Raji (cell line): ENCODE results near the gene ITGA1.
A peak's percentile ranks its signal among the peaks of the same experiment; 100 is the strongest.

ENCODE experiments used
- POLR2A ChIP-seq: IDR thresholded peaks from 2 replicates; pipeline ENCODE4 v1.6.1; 2011; ENCODE audit warnings: low read depth, low read length, control low read depth; ENCODE audit not compliant: insufficient read depth

Gene ITGA1

DNA sequence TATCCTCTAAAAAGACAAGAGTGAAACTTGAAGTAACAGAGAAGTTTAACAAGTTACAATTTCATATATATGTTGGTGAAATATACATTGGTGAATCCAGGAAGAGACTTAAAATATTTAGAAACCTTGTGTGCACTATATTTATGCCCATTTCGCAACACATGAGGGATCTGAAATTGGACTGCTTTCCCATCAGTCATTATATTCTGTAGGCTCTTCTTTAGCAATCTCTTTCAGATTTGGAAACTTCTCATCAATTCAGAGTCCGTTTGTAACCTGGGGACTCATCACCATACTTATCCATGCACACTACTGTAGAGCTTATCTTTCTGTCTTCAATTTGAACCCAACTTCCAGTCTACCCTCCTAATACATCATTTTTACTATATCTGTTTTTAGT is 2.1 kb downstream of the ITGA1 start:
- no peak for TF ChIP-seq POLR2A

DNA sequence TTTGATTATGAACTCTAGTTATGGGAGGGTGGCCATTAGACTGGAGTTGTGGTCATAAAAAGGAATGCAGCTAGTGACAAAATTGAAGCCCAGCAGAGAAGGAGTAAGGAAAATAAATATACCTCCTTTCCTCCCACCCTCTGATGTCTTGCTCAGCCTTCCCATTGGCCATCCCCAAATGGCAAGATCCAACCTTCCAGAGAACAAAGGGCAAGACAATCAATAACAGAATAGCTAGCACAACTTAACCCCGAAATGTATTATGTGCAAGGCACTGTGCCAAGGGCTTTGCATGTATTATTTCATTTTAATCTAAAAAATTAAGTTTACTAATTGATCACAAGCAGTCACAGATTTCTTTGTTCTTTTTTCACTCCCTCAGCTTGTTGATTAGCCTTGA is 3.6 kb downstream of the ITGA1 start:
- no peak for TF ChIP-seq POLR2A

DNA sequence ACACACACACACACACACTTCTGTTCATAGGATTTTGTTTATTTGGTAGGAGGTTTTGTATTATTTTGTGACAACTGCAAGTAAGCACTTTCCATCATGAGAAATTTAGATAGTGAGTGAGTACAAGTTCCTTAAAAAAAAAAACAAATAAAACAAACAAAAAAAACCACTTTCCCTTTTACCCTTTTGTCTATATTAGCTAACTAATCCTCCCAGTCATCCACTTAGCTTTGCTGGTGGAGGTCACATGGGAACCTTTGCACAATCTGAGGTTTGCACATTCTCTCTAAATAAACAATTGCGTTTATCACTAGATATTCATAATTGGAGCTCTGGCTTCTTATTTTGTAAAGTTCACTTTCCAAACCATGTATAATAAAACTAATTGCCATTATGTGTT is 6.8 kb downstream of the ITGA1 start:
- no peak for TF ChIP-seq POLR2A

- no peak for TF ChIP-seq POLR2A
Measured at GRCh38 chr5:52796031-52796430, 8.3 kb downstream of the ITGA1 start.

DNA sequence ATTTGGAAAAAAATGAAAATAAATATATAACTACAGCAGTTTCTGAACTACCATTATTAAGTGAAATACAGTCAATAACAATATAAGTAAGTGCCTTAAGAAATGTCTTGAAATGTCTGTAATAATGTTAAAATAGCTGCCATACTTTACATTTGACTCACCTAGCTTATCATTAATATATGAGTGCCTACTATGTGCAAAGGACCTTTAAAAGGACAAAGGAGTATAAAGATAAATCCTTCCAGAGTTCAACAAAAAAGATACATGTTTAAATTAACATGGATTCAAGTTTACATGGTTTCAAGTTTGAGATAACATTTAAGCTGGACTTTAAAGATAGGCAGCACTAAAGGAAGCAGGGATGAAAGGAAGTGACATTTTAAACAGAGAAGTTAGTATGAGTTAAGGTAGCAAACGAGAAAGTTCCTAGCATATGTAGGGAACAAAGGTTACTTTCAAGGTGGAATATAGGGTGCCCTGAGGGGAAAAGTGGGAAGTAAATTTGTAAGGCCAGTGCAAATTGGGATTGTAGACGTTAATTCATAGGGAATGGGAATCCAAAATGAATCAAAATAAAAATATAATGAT is 8.9 kb downstream of the ITGA1 start:
- TF ChIP-seq POLR2A, result no peak

DNA sequence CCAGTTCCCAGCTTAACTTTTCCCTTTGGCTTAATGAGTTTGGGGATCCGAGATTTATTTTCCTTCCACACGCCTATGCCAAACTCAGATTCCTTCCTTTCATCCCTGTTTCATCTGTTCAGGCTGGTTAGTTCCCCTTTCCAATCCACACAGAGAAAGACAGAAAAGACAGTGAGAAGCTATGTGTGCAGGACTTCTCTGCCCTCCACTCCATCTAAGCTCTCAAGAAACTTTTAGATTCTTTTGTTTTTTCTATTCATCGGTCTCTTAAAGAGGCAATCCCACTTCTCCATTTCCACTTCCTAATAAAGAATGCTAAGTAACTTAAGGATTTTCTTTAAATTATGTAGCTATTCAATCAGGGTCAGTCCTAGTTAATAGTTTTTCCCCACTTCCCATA is 11.2 kb downstream of the ITGA1 start:
- TF ChIP-seq POLR2A, result no peak

GRCh38 chr5:52799358-52799982 is 11.8 kb downstream of the ITGA1 start:
- no peak for TF ChIP-seq POLR2A

DNA sequence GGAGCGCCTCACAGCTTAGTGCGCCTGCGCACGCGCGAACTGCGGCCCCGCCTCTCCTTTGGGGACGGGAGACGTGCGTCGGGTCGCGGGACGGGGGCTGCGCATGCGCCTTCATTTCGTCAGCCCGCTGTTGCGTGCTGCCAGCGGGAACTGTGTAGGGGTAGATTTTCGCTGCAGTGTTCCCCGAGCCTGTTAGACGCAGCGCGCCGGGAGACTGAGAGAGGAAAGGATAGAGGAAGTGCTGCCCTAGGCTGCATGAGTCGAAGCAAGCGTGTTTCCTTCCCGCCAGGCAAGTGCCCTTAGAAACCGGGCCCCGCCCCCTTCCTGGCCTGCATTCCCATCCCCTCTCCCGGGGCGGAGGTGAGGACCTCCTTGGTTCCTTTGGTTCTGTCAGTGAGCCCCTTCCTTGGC is 12.3 kb downstream of the ITGA1 start:
- peak; percentile 77 for TF ChIP-seq POLR2A

- no peak for TF ChIP-seq POLR2A
Measured at GRCh38 chr5:52800394-52801213, 12.9 kb downstream of the ITGA1 start.

GRCh38 chr5:52801329-52801728 is 13.6 kb downstream of the ITGA1 start:
- TF ChIP-seq POLR2A, result no peak

DNA sequence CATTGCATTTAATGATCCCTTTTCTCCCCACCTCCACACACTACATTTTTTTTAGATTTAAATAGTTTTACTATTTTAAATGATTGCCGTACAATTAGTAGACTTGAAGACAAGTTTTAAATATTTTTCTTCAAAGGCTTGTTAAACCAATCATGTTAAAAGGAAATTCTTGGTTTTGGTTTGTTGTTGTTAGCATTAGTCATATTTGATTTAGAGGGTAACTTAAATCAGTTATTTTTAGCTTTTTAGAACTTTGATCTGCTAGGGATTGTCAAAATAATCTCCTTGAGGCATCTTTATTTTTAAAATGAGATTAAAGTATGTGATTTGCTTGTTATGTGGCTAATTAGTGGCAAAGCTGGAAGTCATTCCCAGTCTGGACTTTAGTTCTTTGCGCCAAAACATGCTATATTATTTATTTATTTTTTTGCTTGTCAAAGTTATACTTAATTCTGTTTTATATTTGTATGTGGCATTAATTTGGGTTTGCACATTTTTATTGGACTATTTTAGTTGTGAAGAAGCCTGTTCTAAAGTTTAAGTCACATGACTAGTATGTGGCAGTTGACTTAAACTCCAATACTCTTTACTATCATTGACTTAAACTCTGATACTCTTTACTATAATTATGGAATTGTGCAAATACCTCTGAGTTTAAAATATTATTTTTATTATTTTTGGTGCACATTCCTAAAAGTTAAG is 14.7 kb downstream of the ITGA1 start:
- TF ChIP-seq POLR2A, result no peak

DNA sequence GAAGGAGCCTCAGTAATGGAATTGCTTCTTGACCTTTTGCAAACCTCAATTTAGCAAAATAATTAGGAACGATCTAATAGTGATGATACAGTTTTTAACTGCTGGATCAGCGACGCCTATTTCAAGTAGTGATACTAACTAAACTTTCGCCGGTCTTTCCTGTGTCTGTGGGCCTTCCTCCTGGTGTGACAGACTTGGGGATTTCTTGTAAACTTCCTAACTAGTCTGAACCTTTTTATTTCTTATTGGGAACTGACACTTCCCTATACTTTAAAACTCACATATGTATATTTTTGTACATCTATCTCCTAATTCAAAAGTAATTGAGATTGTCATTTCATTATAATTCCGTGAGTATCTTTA is 15.2 kb downstream of the ITGA1 start:
- TF ChIP-seq POLR2A, result no peak

GRCh38 chr5:52804387-52804791 is 16.7 kb downstream of the ITGA1 start:
- no peak for TF ChIP-seq POLR2A

DNA sequence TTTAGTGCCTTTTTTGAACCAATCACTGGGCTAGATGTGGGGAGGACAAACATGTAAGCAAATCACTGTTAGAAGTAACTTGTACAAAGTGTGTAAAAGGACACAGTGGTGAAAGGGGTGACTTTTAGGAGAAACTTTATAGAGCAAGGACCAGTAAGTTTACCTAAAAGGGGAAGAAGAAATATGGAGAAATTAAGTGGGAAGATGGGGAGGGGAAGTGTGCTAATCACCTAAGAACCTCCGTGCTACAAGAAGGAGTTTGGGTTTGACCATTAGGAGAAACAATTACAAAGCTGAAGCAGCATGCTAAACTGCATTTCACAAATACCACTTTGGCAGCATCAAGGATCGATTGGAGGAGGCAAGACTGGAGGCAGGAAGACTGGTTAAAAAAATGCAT is 17.3 kb downstream of the ITGA1 start:
- TF ChIP-seq POLR2A, result no peak

- TF ChIP-seq POLR2A, result no peak
Measured at GRCh38 chr5:52805615-52806014, 17.9 kb downstream of the ITGA1 start.

- TF ChIP-seq POLR2A, result no peak
Measured at GRCh38 chr5:52807037-52807436, 19.3 kb downstream of the ITGA1 start.
